ENCODE results near the gene OR6S1.
"Not testable (repeated sequence)": the region's sequence is repeated elsewhere in the genome, so short reads cannot be mapped to it uniquely, and the experiment has no call there.

OR6S1 gene

GRCh38 chr14:20624495-20625070 lies 16.9 kb downstream of the OR6S1 start:
- H3K36me3 ChIP-seq (ENCODE audit: insufficient read depth): no peaks in the 10 kb centered on the region
- TF ChIP-seq CTCF (conservative IDR thresholded peaks at IDR 0.05; ENCODE audit: low read depth, low read length): no peak
- no peak overlapping the region for H3K4me3 ChIP-seq (IDR thresholded peaks at IDR 0.05; ENCODE audit: insufficient read depth, low read depth, low read length)
- 0 out of 2 replicates have a peak, but pooled peaks cover 3% of the 10 kb centered on the region for H3K27me3 ChIP-seq (ENCODE audit: insufficient read depth, low read depth)
- no peaks in the 10 kb centered on the region for H3K79me2 ChIP-seq (ENCODE audit: insufficient read depth, low read depth)
- H3K4me1 ChIP-seq (ENCODE audit: low read depth, poor library complexity, severe bottlenecking): peaks cover 4% of the 10 kb centered on the region
- H4K20me1 ChIP-seq (ENCODE audit: insufficient read depth): no peaks in the 10 kb centered on the region
- H3K27ac ChIP-seq: no peak overlapping the region
- H3K9ac ChIP-seq: peak overlapping the region; percentile 25; the same call in 1 of the 2 replicates
- peak overlapping the region; percentile 57; the same call in 1 of the 2 replicates for H2AFZ ChIP-seq (ENCODE audit: low read depth)
- H3K4me2 ChIP-seq: peak overlapping the region; percentile 31

DNA sequence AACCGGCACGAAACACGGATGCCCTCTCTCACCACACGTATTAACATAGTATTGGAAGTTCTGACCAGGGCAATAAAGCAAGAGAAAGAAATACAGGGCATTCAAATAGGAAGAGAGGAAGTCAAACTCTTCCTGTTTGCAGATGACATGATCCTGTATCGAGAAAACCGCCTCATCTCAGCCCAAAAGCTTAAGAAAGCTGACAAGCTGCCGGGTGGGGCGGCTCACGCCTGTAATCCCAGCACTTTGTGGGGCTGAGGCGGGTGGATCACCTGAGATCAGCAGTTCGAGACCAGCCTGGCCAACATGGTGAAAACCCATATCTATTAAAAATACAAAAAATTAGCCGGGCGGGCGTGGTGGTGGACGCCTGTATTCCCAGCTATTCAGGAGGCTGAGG lies 17.7 kb downstream of the OR6S1 start:
- Histone ChIP-seq H3K9ac (no peak overlapping the region), H2AFZ (ENCODE audit: low read depth) (no peak overlapping the region), H3K4me2 (peak overlapping the region; percentile 31; the same call in 1 of the 2 replicates), H3K79me2 (ENCODE audit: insufficient read depth, low read depth) (no peaks in the 10 kb centered on the region), H3K4me3 (IDR thresholded peaks at IDR 0.05; ENCODE audit: insufficient read depth, low read depth, low read length) (no peak overlapping the region), H3K4me1 (ENCODE audit: low read depth, poor library complexity, severe bottlenecking) (peaks cover 4% of the 10 kb centered on the region), H4K20me1 (ENCODE audit: insufficient read depth) (no peaks in the 10 kb centered on the region), H3K27ac (no peak overlapping the region), H3K36me3 (ENCODE audit: insufficient read depth) (no peaks in the 10 kb centered on the region), H3K27me3 (ENCODE audit: insufficient read depth, low read depth) (0 out of 2 replicates have a peak, but pooled peaks cover 3% of the 10 kb centered on the region)
- no peak for TF ChIP-seq CTCF (conservative IDR thresholded peaks at IDR 0.05; ENCODE audit: low read depth, low read length)

- Histone ChIP-seq H3K4me1 (ENCODE audit: low read depth, poor library complexity, severe bottlenecking) (peaks cover 8% of the 10 kb centered on the region), H4K20me1 (ENCODE audit: insufficient read depth) (no peaks in the 10 kb centered on the region), H3K79me2 (ENCODE audit: insufficient read depth, low read depth) (no peaks in the 10 kb centered on the region), H3K9ac (no peak overlapping the region), H3K4me2 (no peak overlapping the region), H3K27me3 (ENCODE audit: insufficient read depth, low read depth) (0 out of 2 replicates have a peak, but pooled peaks cover under 1% of the 10 kb centered on the region), H3K36me3 (ENCODE audit: insufficient read depth) (no peaks in the 10 kb centered on the region), H3K4me3 (IDR thresholded peaks at IDR 0.05; ENCODE audit: insufficient read depth, low read depth, low read length) (no peak overlapping the region), H2AFZ (ENCODE audit: low read depth) (no peak overlapping the region), H3K27ac (no peak overlapping the region)
- TF ChIP-seq CTCF (conservative IDR thresholded peaks at IDR 0.05; ENCODE audit: low read depth, low read length): no peak
Measured at GRCh38 chr14:20622816-20623291, 18.6 kb downstream of the OR6S1 start.

DNA sequence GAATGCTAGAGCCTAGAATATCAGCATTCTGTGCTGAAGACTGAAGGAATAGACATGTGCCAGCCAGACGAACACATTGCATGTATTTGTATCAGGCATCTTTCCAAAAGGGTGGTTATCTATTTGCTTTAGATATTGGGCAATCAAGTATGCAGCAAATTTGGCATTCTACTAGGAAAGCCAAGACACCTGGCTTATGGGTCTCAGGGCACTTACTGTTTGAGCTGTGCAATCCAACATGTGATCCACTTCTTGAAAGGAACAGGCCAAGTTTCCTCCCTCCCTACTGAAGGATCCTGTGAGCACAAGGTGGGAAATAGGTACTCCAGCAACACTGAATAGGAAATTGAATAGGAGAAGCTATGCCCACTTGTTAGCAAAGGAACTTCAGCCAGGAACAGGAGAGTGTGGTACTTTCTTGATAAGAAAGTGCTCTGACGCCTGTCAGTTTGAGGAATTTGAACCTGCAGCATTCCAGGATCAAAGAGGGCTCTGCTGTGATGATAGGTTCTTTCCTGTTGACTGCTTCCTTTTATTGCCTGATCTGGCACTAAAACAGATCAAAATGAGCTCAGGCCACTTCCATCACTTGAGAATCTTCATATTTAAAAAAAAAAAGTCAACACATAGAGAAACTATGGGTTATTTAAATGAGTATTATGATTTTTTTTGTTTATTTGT lies 20.6 kb downstream of the OR6S1 start:
- H3K4me2 ChIP-seq: no peak overlapping the region
- H3K4me1 ChIP-seq (ENCODE audit: low read depth, poor library complexity, severe bottlenecking): peaks cover 11% of the 10 kb centered on the region
- no peak overlapping the region for H3K4me3 ChIP-seq (IDR thresholded peaks at IDR 0.05; ENCODE audit: insufficient read depth, low read depth, low read length)
- no peaks in the 10 kb centered on the region for H3K36me3 ChIP-seq (ENCODE audit: insufficient read depth)
- H3K9ac ChIP-seq: no peak overlapping the region
- no peaks in the 10 kb centered on the region for H3K27me3 ChIP-seq (ENCODE audit: insufficient read depth, low read depth)
- no peak overlapping the region for H2AFZ ChIP-seq (ENCODE audit: low read depth)
- H3K79me2 ChIP-seq (ENCODE audit: insufficient read depth, low read depth): no peaks in the 10 kb centered on the region
- H3K27ac ChIP-seq: no peak overlapping the region
- H4K20me1 ChIP-seq (ENCODE audit: insufficient read depth): no peaks in the 10 kb centered on the region
- TF ChIP-seq CTCF (conservative IDR thresholded peaks at IDR 0.05; ENCODE audit: low read depth, low read length): no peak

GRCh38 chr14:20619688-20620087 lies 21.8 kb downstream of the OR6S1 start:
- H3K79me2 ChIP-seq (ENCODE audit: insufficient read depth, low read depth); H3K4me2 ChIP-seq; H3K4me3 ChIP-seq (IDR thresholded peaks at IDR 0.05; ENCODE audit: insufficient read depth, low read depth, low read length); H3K27ac ChIP-seq; H3K9ac ChIP-seq; H2AFZ ChIP-seq (ENCODE audit: low read depth); H3K36me3 ChIP-seq (ENCODE audit: insufficient read depth); H3K27me3 ChIP-seq (ENCODE audit: insufficient read depth, low read depth); H4K20me1 ChIP-seq (ENCODE audit: insufficient read depth): not testable (repeated sequence)
- H3K4me1 ChIP-seq (ENCODE audit: low read depth, poor library complexity, severe bottlenecking): peaks cover 13% of the 10 kb centered on the region
